ENCODE results near the gene PADI1.

PADI1 gene

DNA sequence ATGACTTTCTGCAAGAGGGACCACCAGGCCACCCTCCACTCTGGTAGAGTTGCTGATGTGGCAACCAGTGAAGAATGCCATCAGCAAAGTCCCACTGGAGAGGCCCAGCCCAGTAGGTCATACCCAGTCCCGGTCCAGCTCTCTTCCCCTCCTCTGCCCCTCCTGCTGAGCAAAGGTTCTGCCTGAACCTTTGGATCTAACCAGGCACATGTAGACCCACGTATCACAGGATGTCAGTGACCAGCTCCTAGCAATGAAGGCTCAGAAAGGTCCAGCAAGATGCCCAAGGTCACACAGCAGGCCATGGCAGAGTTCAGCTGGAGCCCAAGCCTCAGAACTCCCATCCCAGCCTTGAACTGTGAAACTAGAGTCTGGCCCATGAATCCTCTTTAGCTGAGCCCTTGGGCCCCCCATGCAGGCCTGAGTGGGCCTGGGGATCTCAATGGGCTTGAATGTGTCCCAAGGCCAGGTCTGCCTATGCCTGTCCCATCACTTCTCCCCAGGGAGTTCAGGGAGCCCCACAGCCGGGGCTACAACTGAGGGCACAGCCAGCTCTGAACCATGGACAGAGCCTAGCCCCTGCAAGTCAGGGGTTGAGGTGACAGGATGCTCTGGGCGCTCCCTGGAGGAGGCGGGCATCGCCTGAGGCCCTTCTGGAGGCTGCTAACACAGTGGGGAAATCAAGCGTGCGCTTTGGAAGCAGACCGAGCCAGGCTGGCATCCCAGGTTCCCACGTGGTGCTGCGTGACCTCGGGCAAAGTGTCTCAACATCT, 21.4 kb upstream of the PADI1 start:
- no peak for DNase-seq

DNA sequence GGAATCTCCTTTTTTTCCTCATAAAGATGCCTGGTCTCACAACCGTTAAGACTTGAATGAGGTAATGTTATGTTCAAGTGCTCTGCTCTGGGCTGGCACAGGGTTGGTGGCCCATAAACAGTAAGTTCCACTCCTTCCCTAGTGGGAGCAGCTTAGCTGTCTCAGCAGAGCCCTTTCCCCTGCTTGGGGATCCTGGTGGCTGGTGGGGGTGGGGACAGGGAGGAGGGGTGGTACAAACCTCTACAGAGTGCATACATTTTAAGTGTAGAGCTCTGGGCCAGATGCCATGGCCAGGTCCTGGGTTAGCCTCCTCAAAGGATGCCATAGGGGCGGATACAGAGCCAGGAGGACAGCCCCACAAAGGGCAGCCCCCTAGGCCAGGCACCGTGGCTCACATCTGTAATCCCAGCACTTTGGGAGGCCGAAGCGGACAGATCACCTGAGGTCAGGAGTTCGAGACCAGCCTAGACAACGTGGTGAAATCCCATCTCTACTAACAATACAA, 20.7 kb upstream of the PADI1 start:
- DNase-seq: no peak

GRCh38 chr1:17184822-17185484, 20.0 kb upstream of the PADI1 start:
- DNase-seq: no peak

DNA sequence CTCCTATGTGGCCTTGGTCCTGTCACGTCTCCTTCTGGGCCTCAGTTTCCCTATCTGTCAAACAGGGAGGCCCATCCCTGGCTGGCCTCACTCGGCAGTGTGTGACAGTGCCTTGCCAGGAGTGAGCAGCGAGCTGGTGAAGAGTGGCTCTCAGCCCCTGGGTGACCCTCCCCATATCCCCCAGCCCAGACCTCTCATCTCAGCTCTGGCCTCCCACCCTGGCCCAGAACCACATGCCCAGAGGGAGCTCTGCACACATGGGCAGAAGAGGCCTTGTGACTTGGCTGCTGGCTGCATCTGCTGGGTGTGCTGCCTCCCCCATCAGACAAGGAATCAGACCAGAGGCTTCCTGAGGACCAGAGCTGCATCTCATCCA, 19.5 kb upstream of the PADI1 start:
- DNase-seq: no peak

- no peak for DNase-seq
These were observed 18.6 kb upstream of the PADI1 start for GRCh38 chr1:17186216-17186909.

DNA sequence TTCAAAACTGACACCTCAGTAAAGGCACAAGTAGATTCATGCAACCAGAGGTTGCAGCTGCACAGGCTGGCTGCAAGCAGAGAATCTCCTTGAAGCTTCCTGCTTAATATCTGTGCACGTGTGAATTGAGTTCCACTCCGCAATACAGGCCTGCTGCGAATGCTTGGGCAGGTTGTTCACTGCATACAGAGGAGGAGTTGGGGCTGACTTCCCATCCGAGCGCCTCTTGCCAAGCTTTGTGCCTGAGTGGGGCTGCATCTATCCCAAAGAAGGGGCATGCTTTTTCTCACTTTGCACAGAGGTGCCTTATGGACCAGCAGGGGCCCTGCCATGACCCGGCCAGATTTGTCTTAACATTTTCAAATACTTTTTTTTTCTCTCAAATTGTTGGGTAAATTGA, 17.9 kb upstream of the PADI1 start:
- DNase-seq: no peak

GRCh38 chr1:17188217-17188616, 16.7 kb upstream of the PADI1 start:
- no peak for DNase-seq

DNA sequence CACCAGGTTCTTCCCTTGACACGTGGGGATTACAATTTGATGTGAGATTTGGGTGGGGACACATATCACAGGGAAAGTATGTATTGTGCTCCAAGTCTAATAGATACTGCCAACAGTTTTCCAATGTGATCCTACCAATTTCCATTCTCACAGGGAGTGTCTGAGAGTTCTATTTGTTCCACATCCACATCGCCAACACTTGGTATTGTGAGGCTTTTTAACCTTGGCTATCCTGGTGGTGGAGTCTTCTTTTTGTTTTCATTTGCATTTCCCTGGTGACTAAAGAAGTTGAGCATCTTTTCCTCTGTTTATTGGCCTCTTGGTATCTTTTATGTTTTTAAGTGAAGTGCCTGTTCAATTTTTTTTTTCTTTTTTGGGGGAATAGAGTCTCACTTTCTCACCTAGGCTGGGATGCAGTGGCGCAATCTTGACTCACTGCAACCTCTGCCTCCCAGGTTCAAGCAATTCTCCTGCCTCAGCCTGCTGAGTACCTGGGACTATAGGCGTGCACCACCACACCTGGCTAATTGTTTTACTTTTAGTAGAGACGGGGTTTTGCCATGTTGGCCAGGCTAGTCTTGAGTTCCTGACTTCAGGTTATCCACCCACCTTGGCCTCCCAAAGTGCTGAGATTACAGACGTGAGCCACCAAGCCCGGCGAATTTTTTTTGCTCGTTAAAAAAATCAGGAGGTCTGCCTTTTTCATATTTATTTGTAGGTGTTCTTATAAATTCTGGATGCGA, 15.9 kb upstream of the PADI1 start:
- no peak for DNase-seq

DNA sequence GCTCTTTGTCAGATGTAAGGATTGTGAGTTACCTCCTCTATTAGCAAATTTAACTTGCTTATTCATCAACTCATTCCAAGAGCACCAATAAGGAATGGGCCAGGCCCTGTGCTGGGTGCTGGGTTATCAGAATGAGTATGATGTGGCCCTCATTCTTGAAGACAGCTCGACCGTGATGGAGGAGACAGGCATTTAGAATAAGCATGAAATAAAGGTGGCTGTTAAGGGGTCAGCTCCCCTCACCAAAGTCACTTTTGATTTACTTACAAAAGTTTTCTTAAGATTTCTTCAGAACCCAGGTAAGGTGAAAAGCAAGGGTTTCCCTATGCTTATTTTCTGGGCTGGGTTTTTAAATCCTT, 15.3 kb upstream of the PADI1 start:
- DNase-seq: no peak

- DNase-seq: no peak
These were observed 14.6 kb upstream of the PADI1 start for GRCh38 chr1:17190010-17190995.

DNA sequence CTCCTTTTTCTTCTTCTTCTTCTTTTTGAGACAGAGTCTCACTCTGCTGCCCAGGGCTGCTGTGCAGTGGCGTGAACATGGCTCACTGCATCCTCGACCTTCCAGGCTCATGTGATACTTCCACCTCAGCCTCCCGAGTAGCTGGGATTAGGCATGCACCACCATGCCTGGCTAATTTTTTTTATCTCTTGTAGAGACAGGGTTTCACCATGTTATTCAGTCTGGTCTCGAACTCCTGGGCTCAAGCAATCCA, 13.0 kb upstream of the PADI1 start:
- DNase-seq: no peak

DNA sequence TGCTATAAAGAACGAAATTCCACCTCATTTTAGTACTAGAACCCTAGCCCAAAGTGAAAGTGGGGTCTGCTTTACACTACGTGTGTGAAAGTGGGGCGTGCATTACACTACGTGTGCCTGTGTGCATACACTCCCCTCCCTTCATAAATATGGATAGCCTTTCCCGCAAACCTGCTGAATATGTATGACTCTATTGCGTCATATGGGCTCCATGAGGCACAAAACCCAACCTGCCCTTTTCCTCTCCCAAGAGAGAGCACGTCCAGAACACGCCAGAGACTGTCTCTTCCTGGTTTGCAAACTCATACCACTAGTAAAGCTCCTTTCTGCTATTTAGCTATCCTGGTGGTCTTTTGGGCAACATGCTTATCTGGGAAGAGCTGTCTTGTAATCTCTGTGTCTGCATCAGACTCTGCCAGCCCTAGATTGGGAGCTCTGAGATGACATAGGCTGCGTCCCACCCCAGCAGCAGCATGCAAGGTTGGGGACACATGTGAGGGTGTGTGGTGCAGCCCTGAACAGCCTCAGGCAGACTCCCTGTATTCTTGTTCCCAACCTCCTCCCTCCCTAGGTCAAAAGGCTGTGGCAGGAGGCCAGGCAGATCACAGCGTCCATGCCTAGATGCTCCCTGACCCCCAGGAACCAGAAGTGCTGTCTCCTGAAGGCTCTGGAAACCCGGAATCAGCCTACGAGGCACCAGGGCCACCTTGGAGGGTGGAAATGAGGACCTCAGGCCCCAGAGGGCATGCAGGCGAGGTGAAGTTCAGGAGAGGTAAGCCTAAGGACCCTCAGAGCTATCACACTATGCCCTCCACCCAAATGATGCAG, 12.3 kb upstream of the PADI1 start:
- no peak for DNase-seq

GRCh38 chr1:17193222-17194132, 11.5 kb upstream of the PADI1 start:
- no peak for DNase-seq

GRCh38 chr1:17194133-17194475, 10.8 kb upstream of the PADI1 start:
- DNase-seq: no peak

DNA sequence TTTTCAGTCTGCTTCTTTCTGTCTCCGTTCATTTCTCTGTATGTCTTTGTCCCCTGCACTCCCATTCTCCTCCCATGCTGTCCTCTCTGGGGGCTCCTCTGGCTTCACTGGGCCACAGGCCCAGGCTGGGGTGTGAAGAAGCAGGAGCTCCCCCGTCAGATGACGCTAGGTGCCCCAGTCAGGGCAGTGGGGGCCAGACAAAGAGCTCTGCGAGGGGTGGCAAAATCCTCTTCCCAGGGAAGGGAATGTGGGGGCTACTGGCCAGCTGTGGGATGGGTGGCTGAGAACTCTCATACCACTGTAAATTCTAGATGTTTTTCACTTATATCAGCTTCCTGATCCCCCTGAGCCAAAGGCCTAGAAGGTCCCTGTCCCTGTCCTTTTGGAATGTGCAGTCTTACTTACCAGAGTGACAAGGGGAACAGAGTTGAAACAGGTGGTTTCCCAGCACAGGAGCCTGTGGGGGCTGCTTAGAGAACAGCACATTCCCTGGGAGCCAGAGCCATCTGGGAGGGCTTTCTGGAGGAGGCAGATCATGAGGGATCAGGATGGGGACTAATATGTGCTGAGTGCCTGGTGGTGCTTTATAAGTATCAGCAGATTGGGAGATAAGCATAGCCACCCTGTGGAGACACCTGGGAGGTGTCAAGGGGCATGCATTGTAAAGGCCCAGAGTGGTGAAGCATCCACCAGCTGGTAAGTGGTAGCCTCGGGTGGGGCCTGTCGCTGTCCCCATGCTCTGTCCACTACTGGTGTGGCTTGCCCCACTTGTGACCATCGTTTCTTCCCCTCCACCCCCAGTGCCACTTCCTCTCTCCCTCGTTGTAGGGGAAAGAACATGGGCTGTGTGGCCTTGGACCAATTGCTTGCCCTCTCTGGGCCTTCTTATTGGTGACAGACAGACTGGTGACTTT, 10.1 kb upstream of the PADI1 start:
- DNase-seq: no peak

DNA sequence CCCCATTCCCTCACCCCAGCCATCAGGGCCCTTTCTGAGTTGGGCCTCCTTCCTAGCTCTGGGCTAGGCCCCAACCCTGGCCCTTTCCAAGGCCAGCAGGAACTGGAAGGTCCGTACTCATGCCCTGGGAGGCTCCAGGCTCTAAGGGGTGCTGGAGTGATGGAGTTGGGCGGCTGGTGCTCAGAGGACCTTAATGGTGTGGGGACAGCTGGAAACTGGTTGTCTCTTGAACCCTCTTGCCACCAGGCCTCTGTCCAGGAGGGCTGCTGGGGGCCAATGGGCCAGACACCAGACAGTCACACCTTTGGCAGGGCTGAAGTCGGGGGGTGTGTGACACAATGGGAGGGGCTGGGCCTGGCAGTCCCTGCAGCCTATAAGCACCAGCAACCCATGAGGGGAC, 9.2 kb upstream of the PADI1 start:
- DNase-seq: no peak

GRCh38 chr1:17196496-17197185, 8.3 kb upstream of the PADI1 start:
- DNase-seq: no peak

DNA sequence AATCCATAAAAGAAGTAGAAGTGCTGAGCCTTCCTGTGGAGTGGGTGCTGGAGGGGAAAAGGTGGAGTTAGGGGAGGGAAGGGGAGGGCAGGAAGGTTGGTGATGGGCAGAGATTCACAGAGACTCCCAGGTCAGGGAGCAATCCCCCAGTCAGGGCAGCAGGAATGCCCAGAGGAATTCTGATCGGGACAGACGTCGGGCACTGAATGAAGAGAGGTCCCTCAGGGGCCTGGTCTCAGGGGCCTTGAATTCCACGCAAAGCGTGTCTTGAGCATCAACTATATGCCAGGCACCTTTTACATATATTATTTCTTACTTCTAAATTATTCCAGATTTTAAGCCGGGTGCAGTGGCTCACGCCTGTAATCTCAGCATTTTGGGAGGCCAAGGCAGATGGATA, 7.2 kb upstream of the PADI1 start:
- DNase-seq: no peak
